Measurements from ENCODE around the gene UBE2M.

The UBE2M gene

DNA sequence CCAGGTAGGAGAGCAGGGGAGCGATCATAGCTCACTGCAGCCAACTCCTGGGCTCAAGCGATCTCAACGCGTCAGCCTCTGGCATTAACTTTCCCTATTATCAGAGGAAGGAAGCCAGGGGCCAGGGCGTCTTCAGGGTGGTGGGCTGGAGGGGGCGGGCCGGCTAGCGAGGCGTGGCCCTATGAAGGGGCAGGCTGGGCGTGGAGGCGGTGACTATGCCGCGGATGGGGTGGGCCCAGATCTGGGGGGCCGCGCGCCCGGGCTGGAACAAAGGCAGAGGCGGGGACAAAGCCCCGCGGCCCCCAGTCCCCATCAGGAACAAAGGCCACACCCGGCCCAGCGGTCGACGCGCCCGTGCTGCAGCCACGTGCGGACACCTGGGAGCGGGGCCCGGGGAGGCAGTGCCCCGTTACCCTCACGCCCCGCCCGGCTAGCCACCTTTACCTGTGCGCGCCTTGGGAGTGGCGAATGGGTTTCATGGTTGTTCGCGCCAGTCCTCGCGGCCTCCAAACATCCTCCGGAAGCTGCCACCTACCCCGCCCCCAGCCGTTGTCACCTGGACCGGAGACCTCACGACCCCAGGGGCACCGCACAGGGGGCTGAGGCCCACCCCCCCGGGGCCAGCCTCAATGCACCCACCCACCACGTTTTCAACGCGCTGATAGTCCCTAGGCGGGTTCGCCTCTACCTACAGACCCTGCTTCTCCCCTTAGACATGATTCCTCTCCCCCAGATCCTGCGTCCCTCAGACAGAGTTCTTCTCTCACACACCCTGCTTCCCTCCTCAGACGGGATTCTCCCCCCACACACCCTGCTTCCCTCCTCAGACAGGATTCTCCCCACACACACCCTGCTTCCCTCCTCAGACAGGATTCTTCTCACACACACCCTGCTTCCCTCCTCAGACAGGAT is 19.9 kb downstream of the UBE2M start:
- DNase-seq, result peak; percentile 77 to 81

DNA sequence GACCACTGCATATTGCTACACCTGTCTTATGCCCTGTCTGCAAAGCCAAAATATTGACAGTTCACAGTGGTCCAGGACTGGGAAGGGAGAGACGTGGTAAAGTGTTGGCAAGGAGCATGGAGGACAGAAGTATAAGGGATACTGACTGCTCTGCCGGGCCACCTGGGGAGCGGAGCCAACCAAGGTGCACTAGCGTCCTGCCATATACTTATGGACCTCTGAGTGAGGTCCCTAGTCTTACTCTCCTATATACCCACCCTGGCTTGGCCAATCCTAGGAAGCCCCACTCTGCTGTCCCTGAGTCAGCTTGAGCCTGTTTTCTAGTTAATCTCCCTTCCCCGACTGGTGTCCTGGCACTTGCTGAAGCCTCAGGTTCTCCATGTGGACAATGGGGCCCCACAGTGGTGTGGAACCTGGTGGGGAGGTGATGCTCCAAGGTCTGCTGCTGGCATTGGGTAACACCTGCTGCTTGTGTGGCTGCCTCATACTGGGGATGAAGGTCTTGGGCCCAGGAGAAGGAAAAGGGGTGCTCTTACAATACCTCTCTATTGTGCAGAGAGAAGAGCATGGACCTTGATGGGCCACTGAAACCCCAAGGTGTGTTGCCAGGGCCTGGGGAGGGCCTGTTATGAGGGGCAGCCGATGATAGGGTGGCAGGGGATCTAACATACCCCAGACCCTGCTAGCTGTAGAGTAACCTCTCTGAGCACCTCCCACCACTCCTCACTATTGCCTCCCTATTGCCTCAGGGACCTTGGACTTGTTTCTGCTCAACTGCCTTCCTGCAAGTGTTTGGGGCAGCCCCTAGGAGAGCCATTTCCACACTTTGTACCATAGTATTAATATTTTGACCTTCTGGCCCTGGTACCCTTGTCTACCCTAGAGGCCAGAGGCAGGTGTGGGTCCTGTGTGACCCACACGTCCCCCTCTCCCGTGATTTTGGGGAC is 21.3 kb downstream of the UBE2M start:
- DNase-seq, result no peak

DNA sequence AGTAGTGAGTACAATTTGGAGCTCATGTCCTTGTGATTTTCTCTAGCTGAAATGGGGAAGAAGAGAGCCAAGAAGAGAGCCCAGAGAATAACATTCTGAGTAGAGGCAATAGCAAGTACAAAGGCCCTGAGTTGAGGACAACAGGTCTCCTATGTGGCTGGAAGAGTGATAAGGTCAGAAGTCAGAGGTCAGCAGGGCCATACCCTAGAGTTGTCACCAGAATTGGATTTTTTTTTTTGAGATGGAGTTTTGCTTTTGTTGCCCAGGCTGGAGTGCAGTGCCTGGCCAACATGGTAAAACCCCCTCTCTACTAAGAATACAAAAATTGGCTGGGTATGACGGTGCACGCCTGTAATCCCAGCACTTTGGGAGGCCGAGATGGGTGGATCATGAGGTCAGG is 22.6 kb downstream of the UBE2M start:
- no peak for DNase-seq

DNA sequence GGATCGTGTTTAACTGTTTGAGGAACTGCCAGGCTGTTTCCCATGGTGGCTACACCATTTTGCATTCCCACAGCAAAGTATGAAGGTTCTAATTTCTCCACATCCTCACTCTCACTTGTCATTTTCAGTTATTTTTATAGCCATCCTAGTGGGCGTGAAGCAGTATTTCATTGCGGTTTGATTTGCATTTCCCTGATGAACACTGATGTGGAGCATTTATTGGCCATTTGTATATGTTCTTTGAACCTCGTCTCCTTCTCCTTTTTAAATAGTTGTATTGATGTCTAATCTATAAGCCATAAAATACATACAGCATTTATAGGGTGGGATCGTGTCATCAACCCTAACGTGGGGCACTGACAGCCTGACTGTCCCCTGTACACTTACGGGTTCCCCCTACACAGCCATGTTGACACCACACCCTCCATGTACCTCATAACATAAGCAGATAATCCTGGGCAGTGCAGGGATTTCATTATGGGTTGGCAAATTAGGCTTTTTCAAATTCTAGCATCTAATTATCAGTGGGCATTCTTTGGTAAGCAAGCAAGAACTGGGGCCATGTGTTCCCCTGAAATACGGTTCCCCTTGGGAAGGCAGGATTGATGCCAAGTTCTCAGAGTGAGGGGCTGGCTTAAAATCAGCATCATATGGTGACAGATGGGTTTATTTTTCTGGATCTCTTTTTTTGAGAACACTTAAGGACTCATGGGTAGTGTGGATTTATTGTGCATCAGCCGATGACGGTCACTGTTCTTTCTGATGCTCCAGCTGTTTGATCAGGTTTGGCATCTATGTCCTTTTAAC is 27.2 kb downstream of the UBE2M start:
- DNase-seq, result no peak

DNA sequence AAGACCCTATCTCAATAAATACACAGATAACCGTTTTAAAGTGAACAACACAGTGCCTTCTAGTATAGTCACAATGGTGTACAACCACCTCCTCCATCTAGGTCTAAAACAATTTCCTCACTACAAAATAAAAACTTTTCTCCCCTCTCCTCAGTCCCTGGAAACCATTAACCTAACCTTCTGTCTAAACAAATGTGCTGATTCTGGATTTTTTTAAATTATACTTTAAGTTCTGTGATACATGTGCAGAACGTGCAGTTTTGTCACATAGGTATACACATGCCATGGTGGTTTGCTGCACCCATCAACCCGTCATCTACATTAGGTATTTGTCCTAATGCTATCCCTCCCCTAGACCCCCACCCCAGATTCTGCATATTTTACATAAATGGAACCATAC is 29.0 kb downstream of the UBE2M start:
- DNase-seq, result no peak

DNA sequence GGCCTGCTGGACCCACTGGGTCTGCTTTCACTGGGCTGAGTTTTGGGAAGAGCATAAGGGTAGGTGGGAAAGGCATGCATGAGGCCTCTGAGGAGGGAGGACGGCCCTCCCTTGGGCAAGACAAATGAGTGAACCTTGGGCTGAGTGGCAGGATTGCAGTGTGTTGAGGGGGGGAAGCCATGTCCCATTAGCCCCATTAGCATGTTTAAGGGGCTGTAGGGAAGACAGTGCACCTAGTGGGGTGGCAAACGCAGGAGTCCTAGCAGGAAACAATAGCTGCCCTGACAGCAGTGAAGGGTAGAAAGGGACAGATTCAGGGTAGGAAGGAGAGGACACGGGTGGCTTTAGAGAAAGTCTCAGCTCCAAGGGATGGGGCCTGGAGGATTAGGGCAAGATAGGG is 35.7 kb downstream of the UBE2M start:
- no peak for DNase-seq

DNA sequence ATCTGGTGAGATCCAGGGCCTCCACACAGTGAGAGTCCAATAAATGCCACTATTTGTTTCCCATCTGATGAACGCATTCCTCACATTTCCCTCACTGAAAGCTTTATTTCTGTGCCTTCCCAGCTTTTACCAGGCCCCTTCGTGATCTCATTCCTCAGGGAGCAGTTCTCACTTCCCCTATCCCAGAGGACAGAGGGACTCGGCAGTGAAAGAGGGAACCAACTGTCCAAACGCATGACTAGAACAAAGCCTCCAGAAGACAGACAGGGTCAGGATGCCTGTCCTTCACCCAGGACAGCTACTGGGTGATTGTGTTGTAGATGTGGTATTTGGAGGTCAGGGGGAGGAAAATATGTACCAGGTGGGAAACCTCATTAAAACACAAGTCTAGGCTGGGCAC is 36.8 kb downstream of the UBE2M start:
- DNase-seq, result no peak

DNA sequence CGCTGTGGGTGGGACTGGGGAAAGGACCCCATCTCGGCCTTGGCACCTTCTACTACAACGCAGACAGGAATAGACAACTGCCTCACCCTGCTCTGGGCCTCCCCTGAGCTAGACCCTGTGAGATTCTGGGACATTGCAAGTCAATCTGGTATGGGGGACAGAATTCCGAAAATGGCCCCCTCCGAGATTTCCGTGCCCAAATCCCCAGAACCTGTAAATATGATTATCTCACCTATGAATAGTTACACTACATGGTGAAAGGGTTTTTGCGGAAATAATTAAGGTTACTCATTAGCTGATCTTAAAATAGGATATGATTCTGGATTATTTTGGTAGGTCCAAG is 38.2 kb downstream of the UBE2M start:
- DNase-seq, result peak in 1 of 2 experiments; percentile 62

DNA sequence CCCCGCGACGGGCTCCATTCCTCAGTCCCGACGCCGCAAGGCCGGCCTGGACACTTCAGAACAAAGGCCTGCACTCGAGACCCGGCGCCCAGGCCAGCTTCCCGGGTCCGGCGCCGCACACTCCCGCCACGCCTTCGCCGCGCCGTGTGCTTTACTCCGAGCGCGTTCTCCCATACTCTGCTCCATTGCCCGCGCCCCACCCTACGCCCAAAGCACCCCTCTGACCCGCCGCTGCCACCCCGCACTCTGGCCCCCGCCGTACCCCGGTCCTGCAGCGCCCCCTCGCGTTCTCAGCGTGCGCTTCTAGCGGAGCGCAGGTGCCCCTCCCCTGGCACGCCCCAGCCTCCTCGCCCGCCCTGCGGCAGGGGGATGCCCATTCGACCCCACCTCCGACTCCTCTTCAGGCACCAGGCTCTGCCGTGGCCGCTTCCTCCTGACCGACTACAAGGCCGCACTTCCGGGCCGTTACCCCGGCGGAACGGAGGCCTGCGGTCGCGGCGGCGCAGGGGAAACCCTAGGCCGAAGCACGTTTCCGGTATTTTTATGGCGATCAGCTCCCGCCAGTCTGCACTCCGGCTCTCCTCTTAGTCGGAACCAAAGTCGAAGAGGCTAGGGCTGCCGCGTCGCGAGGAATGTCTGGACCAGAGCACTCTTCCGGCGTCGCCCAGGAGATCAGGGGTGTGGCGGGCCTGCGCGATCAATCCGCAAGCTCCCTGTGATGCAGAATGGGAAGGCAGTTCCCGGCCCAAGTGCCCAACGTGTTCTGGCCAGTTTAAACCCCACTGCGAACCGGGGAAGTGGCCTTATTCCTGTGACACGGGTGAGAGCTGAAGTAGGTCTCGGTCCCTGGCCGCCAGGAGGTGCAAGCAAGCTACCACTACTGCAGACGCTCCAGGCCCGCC is 38.8 kb downstream of the UBE2M start, which contains the start of gene ZBTB45:
TSS of gene ZBTB45 (minus strand) at position 456 of the 902 bp plus-strand sequence. CDS start 2,137 bp downstream, outside the sequence.
- DNase-seq, result peak; percentile 98

DNA sequence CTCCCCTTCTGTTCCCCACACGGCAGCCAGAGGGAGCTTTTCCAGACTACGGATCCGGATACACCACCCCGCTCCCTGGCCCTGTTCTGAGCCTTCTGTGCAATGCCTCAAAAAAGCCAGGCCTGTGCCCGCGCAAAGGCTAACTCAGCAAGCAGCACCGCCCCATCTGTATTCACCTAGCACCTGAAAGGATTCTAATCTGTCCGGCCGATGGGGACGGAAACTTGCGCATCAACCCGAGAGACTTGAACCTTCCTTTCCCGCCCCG is 39.4 kb downstream of the UBE2M start:
- peak; percentile 51 to 77 for DNase-seq

DNA sequence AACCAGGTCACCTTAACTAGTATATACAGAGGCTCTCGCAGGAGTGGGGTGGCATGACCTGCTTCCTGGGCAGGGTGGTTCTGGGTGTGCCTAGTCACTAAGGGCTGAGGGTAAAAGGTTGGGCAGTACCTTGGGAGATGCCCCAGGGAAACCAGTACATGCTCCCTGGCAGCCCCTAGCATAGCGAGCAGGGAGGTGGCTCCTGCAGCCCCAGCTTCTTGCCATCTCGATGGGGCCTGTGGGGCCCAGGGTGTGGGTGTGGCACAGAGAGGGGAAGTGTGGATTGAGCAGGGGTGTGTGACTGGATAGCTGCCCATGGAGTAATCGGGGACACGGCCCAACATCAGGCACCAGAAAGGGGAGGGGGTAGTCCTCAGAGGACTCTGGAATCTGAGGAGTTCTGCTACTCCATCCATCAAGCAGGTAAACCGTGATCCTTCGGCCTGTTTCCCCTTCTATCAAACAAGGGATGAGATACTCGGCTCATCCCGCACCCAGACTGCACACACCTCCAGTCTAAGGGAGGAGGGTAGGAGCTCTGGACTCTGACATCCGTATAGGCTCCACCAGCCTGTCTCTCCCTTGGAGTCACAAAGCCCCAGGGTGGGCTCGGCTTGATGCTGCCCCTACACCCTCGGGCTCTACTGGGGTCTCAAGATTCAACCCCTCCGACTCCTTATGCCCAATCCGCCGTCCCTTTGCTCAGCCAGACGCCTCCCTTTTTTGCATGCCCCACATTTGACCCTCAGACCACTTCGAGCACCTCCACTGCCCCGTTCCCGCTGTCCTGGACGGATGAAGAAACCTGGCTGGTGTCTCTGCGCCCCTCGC is 39.9 kb downstream of the UBE2M start:
- DNase-seq, result no peak

DNA sequence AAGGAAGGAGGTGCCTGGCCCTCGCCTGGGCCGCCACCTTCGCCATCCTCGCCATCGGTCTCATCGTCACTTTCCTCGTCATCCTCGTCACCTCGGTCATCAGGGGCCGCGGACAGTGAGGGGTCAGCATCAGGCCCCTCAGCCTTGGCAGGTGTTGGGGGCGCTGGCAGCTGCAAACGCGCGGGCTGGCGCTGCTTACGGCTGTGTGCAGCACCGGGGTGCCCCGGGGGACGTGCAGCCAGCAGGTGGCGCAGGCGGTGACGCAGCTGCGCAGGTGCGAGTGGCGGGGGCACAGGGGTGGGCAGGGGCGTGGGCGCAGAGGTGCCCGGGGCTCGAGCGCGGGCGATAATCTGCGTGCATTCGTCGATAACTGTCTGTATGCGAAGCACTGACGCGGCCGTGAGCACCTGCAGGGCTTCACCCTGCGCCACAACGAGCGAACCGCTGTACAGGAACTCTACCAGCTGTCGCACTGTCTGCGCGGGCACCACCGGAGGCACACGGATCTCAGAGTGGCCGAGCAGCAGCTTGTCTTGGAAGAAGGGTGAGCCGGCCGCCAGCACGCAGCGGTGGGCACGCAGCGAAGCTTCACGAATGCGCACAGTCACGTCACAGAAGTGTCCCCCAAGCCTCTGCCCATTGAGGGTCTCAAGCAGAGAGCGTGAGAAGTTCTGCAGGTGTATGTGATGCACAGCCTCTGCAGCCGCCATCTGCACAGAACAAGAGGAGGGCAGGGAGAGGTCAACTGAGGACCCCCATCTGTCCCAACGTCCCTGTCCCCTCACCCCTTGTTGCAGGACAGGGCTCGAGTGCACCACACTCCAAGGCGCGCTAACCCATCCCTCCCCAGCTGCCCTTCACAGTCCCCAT is 41.2 kb downstream of the UBE2M start:
- peak; percentile 61 to 80 for DNase-seq

DNA sequence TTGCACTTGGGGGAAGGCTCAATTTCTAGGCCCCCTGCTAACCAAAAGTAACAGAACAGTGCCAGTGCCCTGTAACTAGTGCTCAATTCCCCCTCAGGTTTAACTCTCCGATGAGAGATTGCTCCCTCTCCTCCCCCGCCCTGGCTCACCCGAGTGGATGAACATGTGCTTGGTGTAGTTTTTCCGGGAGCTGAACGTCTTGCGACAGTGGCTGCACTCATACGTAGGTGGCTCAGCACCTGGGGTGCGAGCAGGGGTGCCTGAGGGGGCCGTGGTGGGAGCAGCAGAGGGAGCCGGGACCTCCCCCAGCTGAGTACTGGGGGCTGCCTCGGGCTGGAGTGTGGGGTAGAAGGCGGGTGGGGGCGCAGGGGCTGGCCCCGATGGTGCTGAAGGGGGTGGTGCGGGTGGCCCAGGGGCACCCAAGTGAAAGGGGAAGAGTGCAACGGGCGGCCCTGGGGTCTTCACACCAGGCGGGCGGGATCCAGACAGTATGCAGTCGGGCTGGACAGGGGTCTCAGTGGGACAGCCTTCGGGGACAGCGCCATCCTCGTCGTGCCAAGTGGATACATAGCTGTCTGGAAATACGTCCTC is 42.1 kb downstream of the UBE2M start:
- DNase-seq, result no peak

DNA sequence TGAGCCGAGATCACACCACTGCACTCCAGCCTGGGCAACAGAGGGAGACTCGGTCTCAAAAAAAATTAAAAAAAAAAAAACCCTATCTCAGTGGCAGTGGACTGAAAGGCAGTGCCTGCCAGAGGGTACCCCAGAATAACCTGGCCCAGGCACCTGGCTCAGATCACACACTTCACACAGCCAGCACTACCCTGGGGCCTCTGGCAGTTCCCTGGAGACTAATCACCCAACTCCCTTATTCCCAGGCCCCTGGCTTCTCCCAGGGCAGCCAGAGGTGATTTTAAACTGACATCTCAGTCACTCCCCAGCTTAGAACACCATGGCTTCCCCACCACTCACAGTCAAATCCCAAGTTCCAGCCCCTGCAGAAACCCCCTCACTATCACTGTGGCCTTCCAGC is 43.2 kb downstream of the UBE2M start:
- DNase-seq, result no peak

DNA sequence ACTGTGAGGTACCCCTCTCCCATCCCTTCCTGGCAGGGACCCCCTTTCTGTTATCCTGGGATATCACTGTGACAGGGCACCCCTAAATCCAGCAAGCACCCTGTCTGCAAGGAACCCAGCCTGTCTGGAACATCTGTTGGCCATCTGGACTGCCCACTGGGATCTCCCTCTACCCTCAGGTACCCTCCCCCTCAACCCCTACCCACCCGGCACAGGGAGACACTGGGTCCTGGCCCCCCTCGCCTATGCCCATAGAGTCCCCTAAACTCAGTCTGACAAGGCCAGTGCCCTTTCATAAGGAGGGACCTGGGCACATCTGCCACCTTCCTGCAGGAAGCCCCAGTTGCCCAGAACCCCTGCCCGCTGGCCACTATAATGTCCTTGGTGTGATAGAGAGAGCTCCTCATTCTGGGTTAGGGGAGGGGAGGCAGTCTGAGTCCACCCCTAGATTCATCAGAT is 43.8 kb downstream of the UBE2M start:
- no peak for DNase-seq

DNA sequence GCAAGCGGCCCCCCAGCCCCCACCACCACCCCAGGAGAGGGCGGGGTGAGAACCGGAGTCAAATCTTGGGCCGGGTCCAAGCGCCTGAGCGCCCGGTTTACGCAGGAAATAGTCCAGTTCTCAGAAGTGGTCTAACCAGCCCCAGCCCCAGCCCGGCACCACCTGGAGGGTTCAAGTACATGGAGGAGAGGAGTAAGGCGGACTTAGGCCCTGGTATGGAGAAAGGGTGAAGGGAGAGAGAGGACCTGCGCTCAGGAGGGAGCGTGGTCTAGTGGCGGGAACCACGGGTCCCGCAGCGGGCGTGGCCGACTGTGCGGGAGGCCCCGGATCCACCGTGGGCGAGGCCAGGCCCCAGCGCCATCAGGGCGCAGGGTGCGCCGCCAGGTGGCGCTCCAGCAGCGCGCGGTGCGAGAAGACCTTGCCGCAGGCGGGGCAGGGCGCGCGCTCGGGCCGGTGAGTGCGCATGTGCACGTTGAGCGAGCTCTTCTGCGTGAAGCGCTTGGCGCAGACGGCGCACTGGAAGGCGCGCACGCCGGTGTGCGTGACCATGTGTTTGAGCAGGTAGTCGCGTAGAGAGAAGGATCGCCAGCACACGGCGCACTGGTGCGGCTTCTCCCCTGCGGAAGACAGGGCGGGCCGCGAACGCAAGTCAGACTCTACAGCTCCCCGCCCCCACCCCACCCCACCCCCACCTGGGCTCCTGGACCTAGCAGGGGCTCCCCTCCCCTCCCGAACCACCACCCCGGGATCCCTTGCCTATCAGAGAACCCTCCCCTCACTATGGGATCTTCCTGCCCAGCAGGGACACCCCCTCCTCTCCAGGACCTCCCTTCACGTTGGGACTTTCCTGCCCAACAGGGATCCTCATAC is 44.5 kb downstream of the UBE2M start:
- peak; percentile 96 to 99 for DNase-seq

DNA sequence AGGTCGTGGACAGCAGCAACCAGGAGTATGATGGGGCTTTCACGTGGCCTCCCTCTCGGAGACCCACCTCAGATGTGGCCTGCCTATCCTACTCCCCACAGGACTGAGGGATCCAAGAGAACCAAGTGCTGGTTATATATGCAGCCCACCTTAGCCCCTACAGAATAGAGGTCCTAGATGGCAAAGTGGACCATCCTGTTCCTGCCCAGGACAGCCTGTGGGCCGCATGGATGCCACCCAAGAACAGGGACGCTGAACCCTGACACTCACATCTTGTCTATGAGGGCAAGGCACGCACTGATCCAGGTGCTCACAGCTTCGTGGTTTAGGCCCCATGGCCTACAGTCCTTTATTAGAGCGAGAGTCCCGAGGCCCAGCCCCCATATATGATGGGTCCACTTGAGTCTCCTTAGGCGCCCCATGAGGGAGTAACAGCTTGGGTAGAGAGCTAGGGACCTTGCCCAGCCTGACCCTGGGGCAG is 45.2 kb downstream of the UBE2M start:
- no peak for DNase-seq
